WERI-Rb-1 (cell line): ENCODE results near the gene TEN1.

ENCODE experiments used
- DNase-seq: peaks from one replicate; pipeline ENCODE4 v3.0.0-alpha.2; 2020
- H3K27ac ChIP-seq: fragments of 250-450 bp; sonication (Bioruptor Pico); 2 replicates; pipeline ENCODE4 v1.5.1; 2020; ENCODE audit warnings: mild to moderate bottlenecking, moderate library complexity
- H3K27me3 ChIP-seq: fragments of 250-450 bp; sonication (Bioruptor Pico); 2 replicates; pipeline ENCODE4 v1.5.1; 2021; ENCODE audit warnings: mild to moderate bottlenecking, low read depth, moderate library complexity; ENCODE audit not compliant: insufficient read depth, severe bottlenecking
- H3K36me3 ChIP-seq: fragments of 250-450 bp; sonication (Bioruptor Pico); 2 replicates; pipeline ENCODE4 v1.5.1; 2020; ENCODE audit warnings: mild to moderate bottlenecking, moderate library complexity
- H3K4me3 ChIP-seq: 2 replicates; pipeline ENCODE4 v1.5.1; 2011; ENCODE audit warnings: low read depth, mild to moderate bottlenecking, control low read depth, low read length
- H3K9me3 ChIP-seq: fragments of 250-450 bp; sonication (Bioruptor Pico); 2 replicates; pipeline ENCODE4 v1.5.1; 2021; ENCODE audit warnings: mild to moderate bottlenecking, moderate library complexity; ENCODE audit not compliant: severe bottlenecking
- CTCF ChIP-seq: IDR thresholded peaks from 2 replicates; pipeline ENCODE4 v1.5.1; 2011; ENCODE audit warnings: low read depth, mild to moderate bottlenecking, control low read depth, inconsistent platforms, low read length

The TEN1 gene

GRCh38 chr17:76048025-76048605 is 69.1 kb downstream of the TEN1 start:
- H3K27me3 ChIP-seq, result no peaks in the 10 kb centered on the region
- H3K27ac ChIP-seq, result no peak overlapping the region
- no peaks in the 10 kb centered on the region for H3K9me3 ChIP-seq
- peaks cover 92% of the 10 kb centered on the region for H3K36me3 ChIP-seq
- no peak for TF ChIP-seq CTCF
- DNase-seq, result no peak
- no peak overlapping the region for H3K4me3 ChIP-seq

- Histone ChIP-seq H3K27me3 (no peaks in the 10 kb centered on the region), H3K4me3 (no peak overlapping the region), H3K9me3 (no peaks in the 10 kb centered on the region), H3K27ac (no peak overlapping the region), H3K36me3 (peaks cover 91% of the 10 kb centered on the region)
- no peak for DNase-seq
- no peak for TF ChIP-seq CTCF
These were observed 69.7 kb downstream of the TEN1 start for GRCh38 chr17:76048711-76049110.

- TF ChIP-seq CTCF, result no peak
- no peak overlapping the region for H3K27ac ChIP-seq
- DNase-seq, result no peak
- no peak overlapping the region for H3K4me3 ChIP-seq
- peaks cover 91% of the 10 kb centered on the region for H3K36me3 ChIP-seq
- no peaks in the 10 kb centered on the region for H3K9me3 ChIP-seq
- H3K27me3 ChIP-seq, result no peaks in the 10 kb centered on the region
These were observed 70.2 kb downstream of the TEN1 start for GRCh38 chr17:76049239-76049638.

GRCh38 chr17:76049836-76050537 is 70.9 kb downstream of the TEN1 start:
- DNase-seq, result no peak
- Histone ChIP-seq H3K36me3 (peaks cover 91% of the 10 kb centered on the region), H3K27ac (no peak overlapping the region)

More at GRCh38 chr17:76049836-76050537, 70.9 kb downstream of the TEN1 start:
- no peak for TF ChIP-seq CTCF
- Histone ChIP-seq H3K27me3 (no peaks in the 10 kb centered on the region), H3K4me3 (no peak overlapping the region), H3K9me3 (no peaks in the 10 kb centered on the region)
